GM18951 (cell line): ENCODE measurements around the gene LANCL1.
"Not testable (repeated sequence)": the region's sequence is repeated elsewhere in the genome, so short reads cannot be mapped to it uniquely, and the experiment has no call there.

Experiments
- POLR2A ChIP-seq: IDR thresholded peaks from 4 replicates; pipeline ENCODE4 v1.6.1; 2011; ENCODE audit warnings: mild to moderate bottlenecking; ENCODE audit not compliant: insufficient read length, insufficient read depth; ENCODE audit errors: extremely low read depth
- in situ Hi-C: fragments of 300-500 bp; cut with MboI; formaldehyde crosslinking; loops from one replicate; pipeline ENCODE4 v1.12.0; 2022; ENCODE audit warnings: low sequenced_read_pairs, mixed read lengths, inconsistent platforms; ENCODE audit not compliant: unreplicated experiment

LANCL1 gene

GRCh38 chr2:210445116-210445707 lies 31.3 kb downstream of the LANCL1 start:
- in situ Hi-C loops, result no loop called here
- no peak for TF ChIP-seq POLR2A

GRCh38 chr2:210443527-210443926 lies 33.0 kb downstream of the LANCL1 start:
- in situ Hi-C loops, result no loop called here
- no peak for TF ChIP-seq POLR2A

DNA sequence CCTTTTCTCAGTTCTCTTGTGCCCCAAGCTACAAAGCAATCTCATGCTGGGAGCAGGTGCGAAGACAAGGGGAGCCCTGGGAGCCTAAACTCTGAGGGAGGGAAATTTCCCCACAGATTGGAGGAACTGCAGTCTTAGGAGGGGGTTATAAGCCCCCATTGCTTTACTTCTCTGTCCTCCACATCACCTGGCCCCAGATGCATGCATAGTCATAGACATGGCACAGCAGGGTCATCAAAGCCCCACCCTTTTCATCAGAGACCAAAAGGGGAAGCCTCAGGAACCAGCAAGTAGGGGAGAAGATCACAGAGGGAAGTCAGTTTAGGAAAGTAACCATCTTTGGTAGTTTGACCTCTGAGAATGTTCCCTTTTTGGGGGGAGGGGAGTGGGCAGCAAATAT lies 33.7 kb downstream of the LANCL1 start:
- in situ Hi-C loops, result no loop called here
- no peak for TF ChIP-seq POLR2A

- in situ Hi-C loops, result no loop called here
- TF ChIP-seq POLR2A, result no peak
Measured at GRCh38 chr2:210442457-210442856, 34.1 kb downstream of the LANCL1 start.

DNA sequence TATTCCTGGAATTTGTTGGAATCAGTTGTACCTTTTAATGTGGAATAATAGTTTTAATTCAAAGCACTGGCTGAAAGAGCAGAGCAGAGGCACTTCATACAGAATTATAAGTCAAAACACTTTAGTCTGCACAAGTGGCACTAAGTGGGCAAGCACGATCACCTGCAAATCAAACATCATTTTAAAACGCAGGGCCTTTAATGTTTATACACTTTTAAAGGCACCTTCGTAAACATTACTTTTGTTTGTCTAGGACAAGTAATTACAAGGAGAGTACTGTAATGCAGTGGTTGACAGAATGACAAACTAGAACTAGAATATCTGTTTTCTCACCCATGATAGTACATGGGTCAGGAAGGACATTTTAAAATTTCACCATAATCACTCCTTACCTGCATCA lies 36.4 kb downstream of the LANCL1 start:
- in situ Hi-C loops, result no loop called here
- TF ChIP-seq POLR2A, result no peak

DNA sequence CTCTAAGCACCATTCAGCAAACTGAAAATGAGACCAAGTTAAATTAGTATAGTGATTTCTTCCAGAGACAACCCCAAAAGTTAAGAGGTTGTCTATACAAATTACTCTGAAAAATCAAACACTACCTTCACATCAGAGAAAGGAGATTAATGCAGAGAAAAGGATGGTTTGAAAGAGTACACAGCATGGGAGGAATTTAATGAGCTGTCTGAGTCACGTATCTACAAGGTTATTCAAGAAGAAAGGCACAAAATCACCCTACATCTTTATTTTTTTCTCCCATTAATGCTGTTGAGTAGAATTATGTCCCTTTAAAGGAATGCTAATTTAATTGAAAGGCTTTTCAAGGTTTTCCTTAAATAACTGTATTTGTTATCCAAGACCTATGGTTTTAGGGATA lies 41.1 kb downstream of the LANCL1 start:
- no peak for TF ChIP-seq POLR2A
- in situ Hi-C loops, result no loop called here

GRCh38 chr2:210432633-210433032 lies 43.9 kb downstream of the LANCL1 start:
- TF ChIP-seq POLR2A, result no peak
- in situ Hi-C loops, result no loop called here

DNA sequence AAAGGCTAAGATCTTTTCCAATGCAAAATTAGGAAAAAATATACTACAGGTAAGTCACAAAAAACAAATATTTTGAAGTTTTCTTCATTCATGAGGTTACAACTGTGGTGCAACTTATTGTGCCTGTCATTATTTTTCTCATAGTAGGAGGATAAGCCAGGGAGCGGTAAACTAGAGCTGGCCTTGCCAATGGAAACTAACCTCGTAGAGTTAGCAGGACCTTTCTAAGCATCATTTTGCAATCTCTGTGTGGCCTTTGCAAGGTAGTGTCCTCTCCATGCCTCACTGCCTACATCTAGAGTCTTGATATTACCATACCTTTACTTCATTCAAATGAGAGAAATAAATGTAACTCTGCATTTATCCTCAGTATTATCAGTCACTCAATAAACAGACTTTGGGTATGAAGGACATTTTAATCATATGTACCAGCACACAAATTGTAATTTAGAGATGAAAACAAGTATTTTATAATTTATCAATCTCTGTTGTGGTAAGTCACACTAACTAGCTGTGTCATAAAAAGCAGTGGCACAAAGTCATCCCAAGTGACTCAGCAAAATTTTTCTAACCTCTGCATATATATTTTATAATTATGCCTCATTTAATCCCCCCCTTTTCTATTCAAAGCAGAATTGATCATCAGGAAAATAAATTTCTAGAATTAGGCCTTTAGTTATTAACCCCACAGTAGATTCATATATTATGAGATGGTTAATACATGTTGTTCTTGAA lies 47.0 kb downstream of the LANCL1 start:
- TF ChIP-seq POLR2A, result no peak
- in situ Hi-C loops, result no loop called here

DNA sequence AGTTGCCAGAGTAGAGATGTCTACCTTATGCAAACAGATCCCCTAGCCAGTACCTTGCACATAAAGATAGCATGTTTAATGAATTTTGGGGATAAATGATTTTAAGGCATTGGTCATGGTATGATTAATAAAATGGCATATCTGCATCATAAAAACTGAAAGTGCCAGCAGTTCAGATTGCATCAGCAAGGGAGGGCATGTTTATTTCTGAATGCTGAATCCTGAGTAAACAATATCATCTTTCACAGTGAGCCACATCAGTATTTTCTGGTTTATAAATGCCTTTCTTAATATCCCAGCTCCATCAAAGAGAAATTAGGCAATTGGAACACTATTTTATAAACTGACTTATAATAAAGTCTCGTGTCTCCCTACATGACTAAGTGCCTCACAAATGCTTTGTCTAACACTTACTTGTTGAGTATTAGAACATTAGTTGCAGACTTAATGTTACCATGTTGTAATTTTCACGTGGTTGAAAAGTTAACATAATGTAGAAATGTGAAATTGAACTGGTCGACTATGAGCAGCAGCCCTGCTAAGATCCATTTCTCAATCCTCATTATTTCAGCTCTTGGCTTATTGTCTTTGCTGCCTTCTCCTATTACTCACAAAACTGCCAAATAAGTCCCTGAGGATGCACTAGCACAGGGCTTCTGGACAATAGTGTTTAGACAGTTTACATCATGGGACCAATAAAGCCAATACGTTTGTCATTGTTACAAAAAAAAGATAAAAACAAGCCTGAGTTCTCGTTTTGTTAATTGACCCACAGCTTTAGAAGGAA lies 48.0 kb downstream of the LANCL1 start:
- in situ Hi-C loops, result no loop called here
- TF ChIP-seq POLR2A, result no peak

DNA sequence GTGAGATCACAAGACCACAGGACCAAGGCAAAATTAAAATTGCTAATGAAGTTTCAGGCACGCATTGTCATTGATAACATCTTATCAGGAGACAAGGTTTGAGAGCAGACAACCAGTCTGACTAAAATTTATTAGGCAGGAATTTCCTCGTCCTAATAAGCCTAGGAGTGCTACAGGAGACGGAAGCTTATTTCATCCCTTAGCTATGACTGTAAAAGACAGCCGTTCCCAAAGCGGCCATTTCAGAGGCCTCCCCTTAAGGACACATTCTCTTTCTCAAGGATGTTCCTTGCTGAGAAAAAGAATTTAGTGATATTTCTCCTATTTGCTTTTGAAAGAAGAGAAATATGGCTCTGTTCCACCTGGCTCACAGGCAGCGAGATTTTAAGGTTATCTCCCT lies 49.2 kb downstream of the LANCL1 start:
- in situ Hi-C loops, result not testable (repeated sequence)

GRCh38 chr2:210422366-210422765 lies 54.2 kb downstream of the LANCL1 start:
- in situ Hi-C loops, result no loop called here
- TF ChIP-seq POLR2A, result no peak

DNA sequence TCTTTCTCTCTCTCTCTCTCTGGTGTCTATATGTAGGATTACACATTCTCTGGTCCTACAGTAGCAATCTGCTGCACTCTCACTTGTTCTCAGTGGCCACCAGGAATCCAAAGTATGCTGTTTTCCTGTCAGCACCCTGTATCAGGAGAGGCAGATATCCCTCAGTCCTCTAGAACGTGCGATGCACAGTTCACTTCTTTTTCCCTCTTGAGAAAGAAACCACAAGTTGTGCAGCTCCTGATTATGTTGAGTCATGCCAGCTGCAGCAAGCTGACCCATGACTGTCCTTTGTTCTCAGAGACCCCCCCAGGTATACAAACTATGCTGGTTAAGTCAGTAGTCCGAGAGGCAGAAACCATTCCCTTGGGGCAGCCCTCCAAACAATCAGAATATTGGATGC lies 54.6 kb downstream of the LANCL1 start:
- TF ChIP-seq POLR2A, result no peak
- in situ Hi-C loops, result no loop called here

DNA sequence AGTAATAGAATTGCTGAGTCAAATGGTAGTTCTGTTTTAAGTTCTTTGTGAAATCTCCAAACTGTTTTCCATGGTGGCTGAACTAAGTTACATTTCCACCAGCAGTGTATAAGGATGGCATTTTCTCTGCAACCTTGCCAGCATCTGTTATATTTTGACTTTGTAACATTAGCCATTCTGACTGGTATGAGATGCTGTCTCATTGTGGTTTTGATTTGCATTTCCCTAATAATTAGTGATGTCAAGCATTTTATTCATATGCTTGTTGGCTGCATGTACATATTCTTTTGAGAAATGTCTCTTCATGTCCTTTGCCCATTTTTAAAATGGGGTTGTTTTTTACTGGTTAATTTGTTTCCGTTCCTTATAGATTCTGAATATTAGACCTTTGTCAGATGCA lies 63.9 kb downstream of the LANCL1 start:
- TF ChIP-seq POLR2A, result no peak
- in situ Hi-C loops, result no loop called here

- in situ Hi-C loops, result no loop called here
- no peak for TF ChIP-seq POLR2A
Measured at GRCh38 chr2:210410542-210410941, 66.0 kb downstream of the LANCL1 start.
